Measurements from ENCODE around the gene CMTM7.

CMTM7 gene, protein sequence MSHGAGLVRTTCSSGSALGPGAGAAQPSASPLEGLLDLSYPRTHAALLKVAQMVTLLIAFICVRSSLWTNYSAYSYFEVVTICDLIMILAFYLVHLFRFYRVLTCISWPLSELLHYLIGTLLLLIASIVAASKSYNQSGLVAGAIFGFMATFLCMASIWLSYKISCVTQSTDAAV

DNA sequence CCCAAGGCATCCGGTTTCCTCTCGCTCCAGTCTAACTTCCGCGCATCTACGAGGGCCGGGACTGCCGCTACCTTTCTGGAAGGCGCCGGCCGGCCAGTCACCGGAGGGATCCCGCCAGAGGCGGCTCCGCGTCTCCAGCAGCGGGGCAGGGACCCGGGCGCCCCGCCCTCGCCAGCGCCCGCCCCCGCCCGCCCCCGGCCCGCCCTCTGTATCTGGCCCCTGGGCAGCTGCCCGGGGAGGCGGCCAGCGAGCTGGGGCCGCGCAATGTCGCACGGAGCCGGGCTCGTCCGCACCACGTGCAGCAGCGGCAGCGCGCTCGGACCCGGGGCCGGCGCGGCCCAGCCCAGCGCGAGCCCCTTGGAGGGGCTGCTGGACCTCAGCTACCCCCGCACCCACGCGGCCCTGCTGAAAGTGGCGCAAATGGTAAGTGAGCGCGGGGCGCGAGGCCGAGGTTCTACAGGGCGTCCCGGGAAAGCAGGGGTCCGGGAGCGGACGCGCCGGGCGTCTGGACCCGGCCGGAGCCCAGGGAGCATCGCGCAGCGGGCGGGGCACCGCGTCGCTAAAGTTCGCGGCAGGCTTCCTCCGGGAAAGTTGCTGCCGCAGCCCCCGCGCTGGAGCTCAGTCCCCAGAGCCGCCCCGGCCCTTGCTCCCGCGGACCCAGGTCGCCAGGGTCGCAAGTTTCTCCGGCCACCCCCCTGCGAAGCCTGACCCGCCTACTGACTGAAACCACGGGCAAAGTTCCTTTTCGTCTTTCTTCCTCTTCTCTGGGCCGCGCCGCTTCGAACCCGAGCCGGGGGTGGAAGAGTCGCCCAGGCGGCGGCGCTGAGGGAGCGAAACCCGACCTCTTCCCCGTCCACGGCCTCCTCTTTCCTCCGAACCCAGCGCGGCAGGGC is at the start of gene CMTM7:
CMTM7 (plus strand) TSS at position 211 of the 893 bp plus-strand sequence; CDS start at position 265, 54 bp downstream.
- peak; percentile 36 for DNase-seq (ENCODE audit: low read depth)

DNA sequence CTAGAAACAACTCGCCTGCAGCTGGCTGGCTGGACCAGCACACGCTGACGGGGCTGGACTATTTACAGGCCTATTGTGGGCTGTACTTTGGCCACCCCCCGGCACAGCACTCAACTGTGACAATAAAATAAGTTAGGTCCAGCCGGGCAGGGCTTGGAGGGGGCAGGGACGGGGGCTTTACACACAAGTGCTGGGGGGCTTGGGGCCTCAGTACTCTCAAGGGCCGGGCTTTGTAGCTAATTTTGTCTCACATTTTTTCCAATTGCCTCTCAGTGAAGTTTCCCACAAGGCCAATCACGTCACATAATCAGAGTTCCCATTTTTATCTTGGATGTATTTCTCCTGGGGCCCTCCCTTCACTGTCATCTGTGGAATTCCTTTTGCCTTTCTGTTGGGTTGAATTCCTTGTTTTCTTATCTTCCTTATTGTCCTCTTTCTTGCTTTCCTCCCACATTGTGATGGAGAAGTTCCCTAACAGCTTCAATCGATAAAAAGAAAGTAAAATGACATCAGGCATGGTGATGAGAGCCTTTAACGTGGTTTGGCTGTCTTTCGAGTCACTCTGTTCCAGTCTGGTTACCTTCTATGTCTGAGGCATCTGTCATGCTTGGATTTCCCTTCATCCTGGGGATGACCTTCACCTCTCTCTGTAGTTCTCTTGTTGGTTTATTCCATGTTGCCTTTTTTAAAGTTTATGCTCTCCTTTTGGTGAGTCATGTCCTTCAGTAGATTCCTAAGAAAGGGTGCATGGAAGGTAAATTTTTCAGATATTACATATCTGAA is 44.1 kb upstream of the CMTM7 start:
- no peak for DNase-seq (ENCODE audit: low read depth)

DNA sequence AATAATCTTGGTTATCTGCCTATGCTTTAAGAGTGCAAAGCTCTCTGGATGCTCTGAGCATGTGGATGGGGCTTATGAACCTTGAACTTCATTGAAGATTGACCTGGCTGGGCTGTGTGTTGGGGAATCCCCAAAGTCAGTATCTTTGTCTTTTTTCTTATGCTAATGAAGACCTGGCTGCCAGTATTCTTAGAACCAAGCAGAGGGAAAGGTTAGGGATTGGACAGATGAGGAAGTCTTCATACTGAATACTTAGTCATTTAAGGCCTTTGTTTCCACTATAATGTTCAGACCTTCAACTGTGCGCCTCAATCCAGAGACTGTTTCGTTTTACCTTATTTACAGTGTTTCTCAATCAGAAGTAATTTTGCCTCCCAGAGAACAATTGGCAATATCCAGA is 42.5 kb upstream of the CMTM7 start:
- no peak for DNase-seq (ENCODE audit: low read depth)

DNA sequence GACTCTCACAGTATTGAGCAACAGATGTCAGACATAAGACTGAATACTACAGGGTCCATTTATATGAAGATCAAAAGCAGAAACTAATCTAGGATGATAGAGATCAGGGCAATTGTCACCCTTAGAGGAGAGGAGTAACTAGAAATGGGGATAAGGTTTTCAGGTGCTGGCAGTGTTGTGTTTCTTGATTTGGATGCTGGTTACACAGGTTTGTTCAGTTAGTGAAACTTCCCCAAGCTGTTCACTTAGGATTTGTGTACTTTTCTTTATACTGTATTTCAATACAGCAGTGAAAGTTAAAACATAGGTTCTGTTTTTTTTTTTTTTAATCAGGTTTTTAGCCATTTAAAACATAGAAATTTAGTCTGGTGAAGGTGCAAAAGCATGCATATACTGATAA is 39.1 kb upstream of the CMTM7 start:
- no peak for DNase-seq (ENCODE audit: low read depth)

DNA sequence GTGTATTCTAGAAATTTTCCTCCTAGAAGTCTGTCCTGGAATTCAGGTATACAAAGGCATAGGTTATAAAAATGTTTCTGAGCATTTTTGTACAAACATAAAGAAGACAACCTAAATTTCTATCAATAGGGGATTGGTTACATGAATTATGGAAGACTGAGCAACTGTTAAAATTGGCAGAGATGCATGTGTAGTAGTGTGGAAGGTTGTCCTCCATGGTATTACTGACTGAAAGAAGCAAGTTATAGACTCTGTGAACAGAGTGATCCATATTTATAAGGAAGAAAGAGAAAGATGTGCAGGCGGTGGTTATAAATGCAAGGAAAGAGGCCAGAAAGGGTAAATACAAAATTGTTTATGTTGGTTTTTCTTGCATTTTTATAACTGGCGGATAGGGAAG is 38.3 kb upstream of the CMTM7 start:
- DNase-seq (ENCODE audit: low read depth) = no peak

DNA sequence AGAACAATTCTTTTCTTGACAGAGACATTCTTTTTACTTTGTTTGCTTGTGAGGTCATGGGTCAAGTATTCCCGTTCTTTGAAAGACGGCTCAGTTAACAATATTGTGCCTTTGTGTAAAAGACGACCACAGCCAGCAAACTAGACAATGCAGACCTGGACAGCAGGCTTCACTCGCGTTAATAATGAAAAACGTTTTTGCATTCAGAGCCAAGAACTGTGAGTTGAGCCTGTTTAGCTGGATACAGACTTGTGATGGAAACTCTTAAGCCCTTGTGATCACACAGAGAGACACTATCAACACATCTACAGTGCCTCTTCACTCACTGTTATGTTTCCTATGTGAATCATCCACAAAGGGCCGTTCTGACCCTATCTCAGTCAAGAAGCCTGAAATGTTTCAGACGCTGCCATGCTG is 37.3 kb upstream of the CMTM7 start:
- no peak for DNase-seq (ENCODE audit: low read depth)

DNA sequence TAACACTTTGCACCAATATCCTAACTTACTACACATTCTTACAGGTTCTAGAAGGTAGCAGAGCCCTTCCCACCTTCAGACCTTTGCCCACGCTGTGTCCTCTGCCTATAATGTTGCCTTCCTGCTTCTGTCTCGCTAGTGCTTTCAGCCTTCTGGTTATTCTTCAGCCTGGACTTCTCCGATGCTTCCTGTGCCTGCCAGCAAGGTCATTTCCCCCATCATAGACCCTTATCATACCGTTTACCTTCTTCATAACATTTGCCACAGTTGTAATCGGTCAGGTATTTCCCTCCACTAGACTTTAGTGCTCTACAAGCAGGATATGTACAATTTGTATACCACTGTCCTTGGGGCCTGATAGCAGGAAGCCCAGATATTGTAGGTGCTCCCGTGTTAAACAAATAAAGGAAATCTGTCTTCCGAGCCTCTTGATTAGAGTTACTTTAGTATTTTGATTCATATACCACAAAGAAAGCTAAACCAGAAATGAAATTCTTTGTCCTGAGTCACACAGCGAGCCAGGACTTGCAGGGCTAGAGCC is 35.8 kb upstream of the CMTM7 start:
- DNase-seq (ENCODE audit: low read depth) = no peak

DNA sequence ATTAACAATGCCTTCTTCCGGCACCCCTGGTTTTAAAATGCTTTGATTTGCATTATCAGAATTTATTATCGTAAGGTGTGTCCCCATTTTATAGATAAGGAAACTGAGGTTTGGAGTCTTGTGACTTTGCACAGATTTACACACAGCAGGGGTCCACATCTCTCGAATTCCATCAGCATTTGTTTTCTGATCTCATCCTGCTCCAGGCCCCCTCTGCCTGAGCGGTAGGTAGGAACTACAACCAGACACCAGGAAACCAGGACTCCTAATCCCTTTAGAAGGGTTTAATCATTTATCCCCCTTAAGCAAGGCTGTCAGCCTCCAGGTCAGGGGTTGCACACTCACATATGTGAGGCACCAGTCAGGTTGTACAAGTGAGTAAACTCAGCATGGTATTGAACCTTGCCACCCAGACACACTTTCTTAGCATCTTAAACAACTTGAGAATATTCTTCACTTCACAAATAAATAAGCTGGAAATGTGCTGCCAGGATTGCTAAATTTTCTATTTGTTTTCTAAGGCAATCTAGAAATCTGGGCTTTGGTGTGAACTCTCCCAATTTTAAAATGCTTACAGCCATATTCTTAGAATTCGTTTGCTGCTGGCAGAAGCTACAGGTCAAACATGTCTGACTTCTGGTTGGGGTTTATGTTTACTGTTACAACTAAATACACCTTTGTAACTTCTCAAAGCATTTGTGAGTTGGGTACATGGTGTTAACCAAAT is 31.7 kb upstream of the CMTM7 start:
- no peak for DNase-seq (ENCODE audit: low read depth)

DNA sequence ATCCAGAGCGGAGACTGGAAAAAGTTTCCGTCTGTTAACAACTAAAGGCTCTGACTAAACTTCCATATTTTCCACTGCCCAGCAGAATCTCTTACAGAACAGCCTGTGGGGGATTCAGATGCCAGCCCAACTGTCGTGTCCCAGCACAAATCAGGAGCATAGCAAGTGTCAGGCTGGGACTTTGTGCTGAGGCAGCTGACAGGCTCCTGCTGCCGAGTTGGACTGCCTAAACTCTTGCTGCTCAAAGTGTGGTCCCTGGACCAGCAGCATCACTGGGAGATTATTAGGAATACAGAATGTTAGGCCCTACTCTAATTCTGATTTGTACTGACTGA is 31.2 kb upstream of the CMTM7 start:
- DNase-seq (ENCODE audit: low read depth) = no peak

DNA sequence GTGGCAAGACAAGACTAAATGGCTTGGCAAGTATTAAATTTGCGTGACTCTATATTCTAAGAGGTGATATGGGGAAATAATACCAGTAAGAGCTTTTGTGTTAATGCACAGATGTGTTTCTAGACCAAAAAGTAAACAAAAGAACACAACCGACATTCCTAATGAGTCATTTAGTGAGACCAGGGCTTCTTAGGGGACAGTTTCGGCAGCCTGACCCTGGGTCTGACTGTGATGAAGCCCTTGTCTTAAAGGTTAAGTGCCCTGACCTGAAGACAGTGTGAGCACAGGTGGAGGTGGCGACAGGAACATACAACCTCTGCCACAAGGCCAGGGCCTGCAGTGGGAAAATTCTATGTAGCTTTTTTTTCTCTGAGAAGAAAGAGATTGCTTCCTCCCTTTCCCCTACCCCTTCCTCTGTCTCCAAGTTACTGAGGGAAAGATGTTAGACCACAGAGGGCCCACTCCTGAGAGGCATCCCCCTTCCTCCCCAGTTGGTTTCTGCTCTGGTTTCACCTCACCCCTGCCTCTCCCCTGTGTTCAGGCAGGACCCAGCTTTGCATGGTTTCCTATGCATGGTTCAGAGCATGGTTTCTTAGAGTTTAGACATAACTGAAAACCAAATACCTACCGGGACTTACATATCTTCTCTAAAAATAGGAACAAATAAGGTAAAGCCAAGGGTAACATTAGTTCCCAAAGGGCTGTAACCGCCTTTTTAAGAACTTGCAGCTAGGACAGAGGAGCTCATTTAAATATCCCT is 24.8 kb upstream of the CMTM7 start:
- no peak for DNase-seq (ENCODE audit: low read depth)

DNA sequence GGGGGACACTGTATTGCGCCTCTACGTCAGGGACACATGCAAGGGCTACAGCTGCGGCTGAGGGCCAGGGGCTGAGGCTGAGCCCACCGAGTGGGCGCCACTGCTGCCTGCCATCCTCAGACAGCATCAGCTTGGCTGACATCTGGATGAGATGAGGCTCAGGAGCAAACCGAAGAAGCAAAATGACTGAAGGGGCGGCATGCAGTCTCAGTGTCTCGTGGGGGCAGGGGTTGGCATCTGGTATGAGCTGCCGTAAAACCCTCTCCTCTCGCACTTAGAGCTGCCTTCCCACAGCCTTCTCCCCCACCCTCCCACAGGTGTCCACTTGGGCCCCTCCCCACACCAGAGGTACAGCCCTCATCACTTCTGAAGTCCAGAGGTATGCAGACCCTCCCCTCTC is 24.2 kb upstream of the CMTM7 start:
- DNase-seq (ENCODE audit: low read depth) = no peak

DNA sequence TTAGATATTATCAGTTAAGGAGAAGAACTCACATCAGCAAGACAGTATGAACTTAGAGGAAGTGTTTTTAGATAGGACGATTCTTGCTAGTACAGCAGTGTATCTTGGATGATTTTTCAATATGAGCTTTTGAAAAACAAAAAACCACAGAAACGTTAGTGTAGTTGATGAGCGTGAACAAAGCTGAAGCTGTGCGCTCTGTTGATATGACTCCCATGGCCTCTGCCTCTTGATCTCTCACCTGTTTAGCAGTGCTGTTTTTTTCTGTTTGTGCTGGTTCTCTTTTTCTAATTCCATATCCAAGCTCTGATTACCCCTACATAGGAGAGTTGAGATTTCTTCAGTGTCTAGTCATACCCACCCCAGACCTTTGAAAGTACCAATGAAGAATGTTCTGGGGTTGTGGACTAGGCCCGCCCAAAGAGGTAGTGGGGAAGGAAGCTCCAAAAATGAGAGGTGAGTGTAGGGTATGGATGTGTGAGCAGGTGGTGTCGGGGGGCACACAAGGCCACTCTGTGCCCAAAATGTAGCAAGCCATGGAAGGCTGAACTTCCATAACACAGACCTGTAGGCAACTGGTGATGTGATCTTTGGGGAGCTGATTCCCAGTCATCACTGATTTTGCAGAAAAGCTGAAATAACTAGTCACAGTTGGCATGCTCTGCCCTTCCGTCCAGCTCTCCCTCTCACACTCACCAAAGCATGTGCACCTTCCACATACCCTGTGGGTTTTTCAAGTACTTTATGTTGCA is 20.0 kb upstream of the CMTM7 start:
- no peak for DNase-seq (ENCODE audit: low read depth)

DNA sequence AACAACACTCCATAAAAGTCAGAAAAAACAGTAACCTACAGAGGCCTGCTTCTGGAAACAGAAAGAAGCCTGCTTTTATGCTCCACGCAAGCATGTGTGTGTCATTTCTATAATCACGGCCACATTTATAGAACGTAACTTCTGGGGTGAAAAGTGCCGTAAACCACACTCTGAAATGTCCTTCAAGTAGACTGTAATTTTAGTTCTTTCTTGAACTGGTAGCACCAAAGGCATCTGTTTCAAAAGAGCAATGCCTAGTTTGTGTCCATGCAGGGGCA is 19.5 kb upstream of the CMTM7 start:
- no peak for DNase-seq (ENCODE audit: low read depth)

DNA sequence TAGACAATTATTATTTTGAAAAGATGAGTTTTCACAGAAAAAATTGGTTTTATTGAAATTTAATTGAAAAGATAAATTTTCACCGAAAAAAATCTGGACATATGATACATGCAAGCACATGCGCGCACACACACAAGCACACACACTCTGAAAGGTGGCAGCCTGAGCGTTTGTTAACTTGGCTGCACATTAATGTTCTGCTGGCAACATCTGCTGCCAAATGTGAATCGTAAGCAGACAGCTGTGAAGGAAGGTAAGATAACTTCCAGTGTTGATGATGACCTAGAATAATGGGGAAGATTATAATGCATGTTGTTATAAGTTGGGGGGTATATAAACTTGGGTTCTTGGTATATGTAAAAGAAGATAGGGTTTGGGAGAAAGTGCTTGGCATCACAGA is 18.4 kb upstream of the CMTM7 start:
- DNase-seq (ENCODE audit: low read depth) = no peak

DNA sequence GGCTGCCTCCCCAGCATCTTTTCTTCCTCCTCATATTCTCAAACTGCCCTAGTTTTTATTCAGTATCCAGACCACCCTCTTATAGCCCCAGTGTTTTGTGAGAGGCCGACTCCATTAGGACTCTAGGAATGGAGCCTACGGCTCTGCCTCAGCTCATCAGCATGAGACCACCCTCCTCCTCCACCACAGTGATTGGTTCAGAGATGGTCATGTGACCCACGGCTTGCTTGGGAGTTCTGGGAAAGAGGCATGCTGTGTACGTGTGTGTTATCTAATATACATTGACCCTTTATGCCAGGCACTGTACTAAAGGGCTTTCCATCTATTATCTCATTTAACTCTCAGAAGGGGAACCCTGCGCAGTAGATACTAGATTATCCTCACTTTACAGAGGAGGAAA is 17.8 kb upstream of the CMTM7 start:
- no peak for DNase-seq (ENCODE audit: low read depth)

DNA sequence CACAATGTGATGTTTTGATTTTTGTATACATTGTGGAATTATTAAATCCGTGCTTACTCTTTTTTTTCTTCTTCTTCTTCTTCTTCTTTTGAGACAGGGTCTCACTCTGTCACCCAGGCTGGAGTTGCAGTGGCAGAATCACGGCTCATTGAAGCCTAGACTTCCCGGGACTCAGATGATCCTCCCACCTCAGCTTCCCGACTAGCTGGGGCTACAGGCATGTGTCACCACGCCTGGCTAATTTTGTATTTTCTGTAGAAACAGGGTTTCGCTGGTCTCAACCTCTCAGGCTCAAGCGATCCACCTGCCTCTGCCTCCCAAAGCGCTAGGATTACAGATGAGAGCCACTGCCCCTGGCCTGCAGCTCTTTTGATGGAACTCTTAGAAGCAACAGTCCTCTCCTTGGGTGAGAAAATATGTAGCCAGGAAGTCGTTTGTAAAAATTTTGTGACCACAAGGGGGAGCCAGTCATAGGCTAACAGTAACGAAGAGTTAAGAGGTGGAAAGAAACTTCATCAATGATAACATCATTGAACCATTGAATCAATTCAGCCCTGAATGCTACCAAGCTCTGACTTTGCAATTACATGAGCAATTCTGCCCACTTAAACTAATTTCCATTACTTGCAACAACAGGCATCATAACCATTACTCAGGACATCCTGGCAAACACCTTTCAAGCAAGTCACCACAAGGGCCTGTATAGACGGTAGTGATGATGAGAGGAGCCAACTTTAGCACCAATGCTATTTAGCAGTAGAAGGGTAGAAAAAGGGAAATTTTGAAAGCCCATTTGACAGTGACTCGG is 16.7 kb upstream of the CMTM7 start:
- peak; percentile 57 for DNase-seq (ENCODE audit: low read depth)

DNA sequence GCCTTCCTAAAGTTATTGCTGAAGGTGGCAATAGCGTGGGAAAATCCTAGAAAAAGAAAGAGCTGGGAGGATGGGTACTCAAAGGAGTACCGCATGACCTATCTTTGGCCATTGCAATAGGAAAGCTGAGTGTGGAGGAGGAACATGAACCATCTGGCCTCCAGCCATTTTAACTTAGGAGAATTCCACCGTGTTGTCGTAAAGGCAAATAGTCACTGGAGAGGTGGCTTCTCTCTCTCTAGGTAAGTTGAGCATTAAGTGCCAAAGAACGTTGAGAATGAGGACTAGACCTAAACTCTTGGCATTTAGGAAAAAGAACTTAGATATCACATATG is 16.1 kb upstream of the CMTM7 start:
- no peak for DNase-seq (ENCODE audit: low read depth)

DNA sequence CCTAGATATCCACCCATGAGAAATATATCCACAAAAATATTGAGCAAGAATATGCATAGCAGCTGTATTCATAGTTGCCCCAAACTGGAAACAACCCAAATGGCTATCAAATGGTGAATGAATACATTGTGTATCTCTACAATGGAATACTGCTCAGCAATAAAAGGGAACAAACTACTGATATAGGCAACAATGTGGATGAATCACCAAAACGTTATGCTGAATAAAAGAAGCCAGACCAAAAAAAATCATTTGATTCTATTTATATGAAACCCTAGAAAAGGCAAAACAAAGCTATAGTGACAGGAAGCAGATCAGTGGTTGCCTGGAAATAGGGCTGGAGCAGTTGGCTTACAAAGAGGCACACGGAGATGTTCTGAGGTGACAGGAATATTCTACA is 15.5 kb upstream of the CMTM7 start:
- DNase-seq (ENCODE audit: low read depth) = no peak

DNA sequence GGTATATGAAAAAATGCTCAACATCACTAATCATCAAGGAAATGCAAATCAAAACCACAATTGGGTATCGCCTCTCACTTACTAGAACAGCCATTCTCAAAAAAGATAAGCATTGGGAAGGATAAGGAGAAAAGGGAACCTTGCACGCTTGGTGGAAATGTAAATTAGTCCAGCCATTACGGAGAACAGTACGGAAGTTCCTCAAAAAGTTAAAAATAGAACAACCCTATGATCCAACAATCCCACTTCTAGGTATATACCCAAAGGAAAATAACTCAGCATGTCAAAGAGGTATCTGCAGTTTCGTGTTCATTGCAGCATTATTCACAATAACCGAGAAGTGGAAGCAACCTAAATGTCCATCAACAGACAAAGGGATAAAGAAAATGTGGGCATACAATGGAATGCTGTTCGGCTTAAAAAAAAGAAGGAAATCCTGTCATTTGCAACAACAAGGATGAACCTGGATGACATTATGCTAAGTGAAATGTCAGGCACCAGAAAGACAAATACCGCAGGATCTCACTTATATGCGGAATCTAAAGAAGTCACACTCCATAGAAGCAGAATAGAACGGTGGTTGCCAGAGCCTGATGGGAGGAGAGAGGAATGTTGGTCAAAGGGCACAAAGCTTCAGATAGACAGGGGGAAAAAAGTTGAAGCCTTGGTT is 11.7 kb upstream of the CMTM7 start:
- no peak for DNase-seq (ENCODE audit: low read depth)

DNA sequence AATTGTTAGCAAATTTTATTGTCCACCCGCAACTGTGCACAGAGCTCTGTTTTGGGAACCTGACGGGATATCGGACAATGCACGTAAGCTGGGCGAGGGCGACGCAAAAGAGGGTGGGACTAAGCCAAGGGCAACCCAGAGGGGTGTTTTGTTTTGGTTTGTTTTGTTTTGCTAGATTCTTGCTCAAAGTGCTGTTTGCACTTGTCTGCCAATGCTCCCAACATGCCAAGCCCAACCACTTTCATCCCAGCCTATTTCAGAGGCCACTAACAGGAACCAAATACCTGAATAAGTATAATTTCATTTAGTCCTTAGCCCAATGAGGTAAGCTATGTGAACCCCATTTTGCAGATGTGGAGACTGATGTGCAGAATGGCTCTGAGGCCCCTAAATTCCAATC is 9.7 kb upstream of the CMTM7 start:
- DNase-seq (ENCODE audit: low read depth) = no peak
